ENCODE results near the gene USP12. TPM values are rescaled to one million over a fixed set of nuclear protein-coding genes. Genes with fewer than 3 reads are reported as not detected.
"Not testable (repeated sequence)": the region's sequence is repeated elsewhere in the genome, so short reads cannot be mapped to it uniquely, and the experiment has no call there.

USP12 gene
- total RNA-seq, 2 donors from 2014 or later, result 40.3 to 94.3 TPM

DNA sequence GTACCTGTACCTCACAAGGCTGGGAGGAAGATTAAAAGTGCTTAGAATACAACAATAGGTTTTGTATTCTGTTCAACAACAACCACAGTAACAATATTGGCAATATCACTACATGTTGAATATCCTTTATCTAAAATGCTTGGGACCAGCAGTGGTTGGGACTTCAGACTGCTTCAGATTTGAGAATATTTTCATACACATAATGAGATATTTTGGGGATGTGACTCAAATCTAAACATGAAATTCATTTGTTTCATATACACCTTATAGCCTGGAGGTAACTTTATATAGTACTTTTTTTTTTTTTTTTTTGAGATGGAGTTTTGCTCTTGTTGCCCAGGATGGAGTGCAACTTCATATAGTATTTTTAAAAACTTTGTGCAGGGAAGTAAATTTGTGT lies 73.9 kb downstream of the USP12 start:
- no peak for DNase-seq (ENCODE audit: low spot score)
- intact Hi-C loops (cut with DNase I), result no loop called here

DNA sequence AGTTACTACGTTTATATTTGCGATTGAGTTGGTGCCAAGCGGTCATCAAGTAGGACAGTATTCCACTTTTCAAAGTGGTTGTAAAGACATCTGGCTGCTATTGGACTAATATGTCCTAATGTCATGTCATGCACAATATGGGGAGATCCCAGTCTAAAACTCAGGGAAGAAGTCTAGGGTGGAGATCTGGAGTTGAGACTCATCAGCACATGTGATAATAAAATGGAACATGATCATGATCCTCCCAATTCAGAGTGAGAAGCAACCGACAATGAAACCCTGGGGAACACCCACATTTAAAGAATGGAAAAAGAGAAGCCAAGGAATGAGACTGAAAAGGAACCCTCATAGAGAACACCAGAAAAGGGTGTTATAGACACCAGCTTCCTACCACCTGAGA lies 80.2 kb downstream of the USP12 start:
- no peak for DNase-seq (ENCODE audit: low spot score)
- intact Hi-C loops (cut with DNase I), result no loop called here

DNA sequence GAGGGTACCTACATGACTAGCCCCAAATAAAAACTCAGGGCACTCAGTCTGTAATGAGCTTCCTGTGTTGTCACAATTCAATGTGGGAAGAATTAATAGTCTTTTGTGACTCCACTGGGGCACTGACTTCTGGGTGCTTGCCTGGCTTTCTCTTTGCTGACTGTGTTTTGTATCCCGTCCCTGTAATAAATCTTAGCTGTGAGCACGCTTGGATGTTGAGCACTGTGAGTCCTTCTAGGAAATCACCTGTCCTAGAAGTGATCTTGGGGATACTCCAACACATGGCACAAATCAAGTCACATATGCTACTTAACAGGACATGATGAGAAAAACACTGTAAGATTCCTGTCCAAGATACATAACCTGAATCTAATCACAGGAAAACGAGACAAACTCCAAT lies 83.0 kb downstream of the USP12 start:
- intact Hi-C loops (cut with DNase I), result loop anchor here in 1 of 2 donors (5.0 kb wide), 1 partner anchor 656 kb away; no protein-coding TSS in a partner anchor
- no peak for DNase-seq (ENCODE audit: low spot score)

DNA sequence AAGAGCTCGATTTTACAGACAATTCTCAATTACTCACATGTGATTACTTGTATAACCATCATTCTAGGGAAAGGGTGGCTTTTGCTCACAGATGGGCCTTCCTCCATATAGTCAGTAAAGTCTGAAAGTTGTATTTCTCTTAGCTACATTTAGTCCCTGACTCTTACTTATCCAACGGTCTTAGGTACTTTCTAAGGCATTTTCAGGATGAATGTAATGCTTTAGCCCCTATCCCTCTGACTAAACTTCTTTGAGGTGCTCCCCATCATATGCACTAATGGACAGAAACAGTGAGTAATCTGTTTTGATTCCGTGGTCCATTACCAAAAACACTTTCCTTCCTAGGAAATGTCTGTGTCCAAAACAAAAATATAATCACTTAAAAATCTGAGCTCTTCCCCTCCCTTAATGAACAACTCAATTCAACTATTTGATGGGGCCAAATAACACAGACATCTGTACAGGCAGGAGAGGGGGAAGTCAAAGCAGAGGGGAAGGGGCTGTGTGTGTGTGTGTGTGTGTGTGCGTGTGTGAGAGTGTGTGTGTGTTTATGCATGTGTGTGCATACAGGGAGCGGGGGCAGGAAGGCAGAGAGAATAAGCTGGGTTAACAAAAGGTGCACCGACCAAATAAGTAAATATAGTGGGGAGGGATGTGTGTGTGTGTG lies 84.9 kb downstream of the USP12 start:
- DNase-seq (ENCODE audit: low spot score), result no peak
- intact Hi-C loops (cut with DNase I), result loop anchor here in 1 of 2 donors (1.0 to 5.0 kb wide), 2 partner anchors 8 to 654 kb away; no protein-coding TSS in a partner anchor

DNA sequence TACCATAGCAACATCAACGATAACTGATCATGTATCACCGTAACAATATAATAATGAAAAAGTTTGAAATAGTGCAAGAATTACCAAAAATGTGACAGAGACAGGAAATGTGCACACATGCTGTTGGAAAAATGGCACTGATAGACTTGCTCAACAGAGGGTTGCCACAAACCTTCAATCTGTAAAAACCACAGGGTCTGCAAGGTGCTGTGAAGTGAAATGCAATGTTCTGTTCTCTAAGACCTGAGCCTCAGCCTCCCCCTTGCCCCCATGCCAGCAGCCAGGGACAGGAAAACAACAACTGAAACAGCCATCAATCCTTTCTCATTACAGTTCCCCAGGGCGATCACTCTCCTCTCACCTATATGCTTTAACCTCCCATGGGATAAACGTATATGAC lies 88.4 kb downstream of the USP12 start:
- intact Hi-C loops (cut with DNase I), result no loop called here
- no peak for DNase-seq (ENCODE audit: low spot score)

DNA sequence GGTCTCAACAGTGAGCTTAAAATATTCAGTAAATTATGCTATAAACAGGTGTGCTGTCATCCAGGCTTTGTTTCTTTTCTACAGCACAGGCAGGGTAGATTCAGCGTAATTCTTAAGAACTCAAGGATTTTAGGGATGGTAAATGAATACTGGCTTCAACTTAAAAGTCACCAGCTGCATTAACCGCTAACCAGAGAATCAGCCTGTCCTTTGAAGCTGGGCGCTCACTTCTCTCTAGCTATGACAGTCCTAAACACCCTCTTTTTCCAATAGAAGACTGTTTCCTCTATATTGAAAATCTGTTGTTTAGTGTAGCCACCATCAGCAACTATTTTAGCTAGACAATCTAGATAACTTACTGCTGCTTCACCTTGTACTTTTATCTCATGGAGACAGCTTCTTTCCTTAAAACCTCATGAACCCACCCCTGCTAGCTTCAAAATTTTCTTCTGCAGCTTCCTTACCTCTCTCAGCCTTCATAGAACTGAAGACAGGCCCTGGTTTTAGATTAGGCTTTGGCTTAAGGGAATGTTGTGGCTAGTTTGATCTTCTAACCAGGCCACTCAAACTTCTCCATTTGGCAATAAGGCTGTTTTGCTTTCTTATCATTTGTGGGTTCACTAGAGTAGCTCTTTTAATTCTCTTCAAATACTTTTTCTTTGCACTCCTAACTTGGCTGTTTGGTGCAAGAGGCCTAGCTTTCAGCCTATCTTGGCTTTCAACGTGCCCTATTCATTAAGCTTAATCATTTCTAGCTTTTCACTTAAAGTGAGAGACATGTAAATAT lies 89.5 kb downstream of the USP12 start:
- intact Hi-C loops (cut with DNase I), result no loop called here

DNA sequence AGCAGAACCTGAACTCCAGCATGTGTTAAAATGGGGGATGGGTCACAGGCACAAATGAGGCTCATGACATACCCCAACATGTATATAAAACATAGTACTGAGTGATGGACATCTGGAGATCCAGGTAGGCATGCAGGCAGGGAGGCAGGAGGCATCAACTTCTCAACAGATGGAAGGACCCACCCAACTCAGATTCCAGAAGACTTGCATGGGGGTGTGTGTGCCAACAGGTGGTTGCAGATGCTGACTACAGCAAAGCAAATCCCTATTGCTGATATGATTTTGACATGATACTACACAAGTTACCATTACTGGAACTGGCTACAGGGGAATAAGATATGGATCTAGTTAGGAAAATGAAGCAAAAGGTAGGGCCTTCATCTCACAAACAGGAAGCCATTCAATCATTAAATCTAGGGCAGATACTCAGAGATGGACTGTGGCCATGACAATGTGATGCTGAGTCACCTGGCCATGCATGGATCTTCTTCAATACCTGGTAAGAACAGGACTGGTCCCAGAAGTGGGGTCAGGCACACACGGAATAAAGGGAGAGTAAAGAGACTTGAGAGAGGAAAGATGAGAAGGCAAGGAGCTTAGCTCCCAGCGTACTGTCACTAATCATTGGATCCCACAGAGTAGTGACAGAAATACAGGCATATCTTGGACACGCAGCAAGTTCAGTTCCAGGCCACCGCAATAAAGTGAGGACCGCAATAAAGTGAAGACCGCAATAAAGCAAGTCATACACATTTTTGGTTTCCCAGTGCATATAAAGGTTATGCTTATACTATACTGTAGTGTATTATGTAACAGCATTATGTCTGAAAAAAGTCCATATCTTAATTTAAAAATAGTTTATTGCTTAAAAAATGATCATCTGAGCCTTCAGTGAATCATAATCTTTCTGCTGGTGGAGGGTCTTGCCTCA lies 91.3 kb downstream of the USP12 start:
- intact Hi-C loops (cut with DNase I), result no loop called here
- no peak for DNase-seq (ENCODE audit: low spot score)

More for the DNA sequence above, 89.5 kb downstream of the USP12 start:
- DNase-seq (ENCODE audit: low spot score), result no peak

DNA sequence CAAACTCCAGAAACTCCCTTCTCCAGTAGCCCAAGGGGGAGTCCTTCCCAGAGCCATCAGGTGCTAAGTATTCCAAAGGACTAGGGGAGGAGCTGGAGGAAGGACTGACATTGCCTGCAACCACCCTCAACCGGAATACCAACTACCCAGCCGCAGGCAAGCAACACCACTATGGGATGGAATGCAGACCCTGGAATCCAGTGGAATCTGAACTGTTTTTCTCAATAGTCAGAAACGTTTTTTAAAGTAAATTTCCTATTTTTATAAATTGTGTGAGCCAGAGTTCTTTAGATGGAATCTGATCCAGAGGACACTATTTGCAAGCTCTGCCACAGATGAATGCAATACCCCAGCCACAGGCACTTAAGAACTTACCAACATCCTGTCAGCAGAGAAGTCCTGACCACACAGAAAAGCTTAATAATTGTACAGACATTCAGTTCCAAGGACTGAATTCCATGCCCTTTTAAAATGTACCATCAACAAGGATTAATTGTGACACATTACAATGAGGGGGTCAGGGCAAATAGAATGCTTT lies 92.1 kb downstream of the USP12 start:
- DNase-seq (ENCODE audit: low spot score), result no peak
- intact Hi-C loops (cut with DNase I), result no loop called here

DNA sequence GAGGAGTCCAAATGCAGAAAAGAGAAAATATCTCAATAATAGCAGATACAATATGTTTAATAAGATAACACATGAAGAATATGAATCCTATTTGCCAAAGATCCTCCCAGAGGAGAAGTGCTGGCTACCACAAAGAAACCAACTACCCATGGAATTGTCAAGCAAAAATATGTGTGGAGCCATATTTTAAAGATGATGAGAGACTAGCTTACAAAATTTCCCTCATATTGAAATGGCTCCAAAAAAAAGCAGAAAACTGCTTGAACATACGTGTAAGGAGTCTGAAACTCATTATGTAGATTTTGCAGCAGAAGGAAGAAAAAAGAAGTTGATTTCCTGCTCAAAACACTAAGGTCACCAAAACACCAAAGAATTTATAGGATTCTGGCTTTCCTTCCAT lies 94.2 kb downstream of the USP12 start:
- no peak for DNase-seq (ENCODE audit: low spot score)
- intact Hi-C loops (cut with DNase I), result no loop called here

DNA sequence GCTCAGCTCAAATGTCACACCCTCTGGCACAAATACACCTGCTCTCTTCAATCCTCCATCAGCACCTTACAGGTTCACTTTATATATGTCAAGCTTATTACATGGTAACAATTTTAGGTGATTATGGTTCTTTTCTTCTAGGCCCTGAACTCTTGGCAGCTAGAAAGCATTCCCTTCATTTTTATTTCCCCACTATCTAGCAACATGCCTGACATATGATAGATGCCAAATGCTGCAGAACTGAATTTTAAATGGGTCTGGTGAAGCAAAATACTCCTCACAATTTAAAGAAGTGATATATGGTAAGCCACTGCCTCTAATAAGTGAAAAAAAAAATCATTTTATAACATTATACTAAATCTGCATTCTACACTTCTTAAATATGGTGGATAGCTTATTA lies 95.2 kb downstream of the USP12 start:
- DNase-seq (ENCODE audit: low spot score), result no peak
- intact Hi-C loops (cut with DNase I), result no loop called here

DNA sequence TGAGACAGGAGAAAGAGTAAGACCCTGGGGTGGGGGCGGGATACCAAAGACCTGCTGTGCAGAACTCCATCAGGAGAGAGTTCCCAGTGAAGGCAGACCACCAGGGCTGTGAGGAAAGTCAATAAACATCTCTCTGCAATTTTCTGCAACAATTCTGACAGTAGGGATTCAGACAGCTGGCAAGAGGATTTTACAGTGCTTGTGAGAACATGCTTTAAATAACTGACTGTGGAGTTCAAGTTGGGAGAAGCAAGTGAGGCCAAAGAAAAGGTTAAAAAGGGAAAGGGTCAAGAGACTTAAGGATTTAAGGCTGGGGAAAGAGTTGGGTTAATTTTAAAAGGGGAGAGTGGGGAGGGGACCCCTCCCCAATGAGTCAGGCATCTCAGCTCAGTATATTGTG lies 98.4 kb downstream of the USP12 start:
- intact Hi-C loops (cut with DNase I), result no loop called here
- DNase-seq (ENCODE audit: low spot score), result no peak

DNA sequence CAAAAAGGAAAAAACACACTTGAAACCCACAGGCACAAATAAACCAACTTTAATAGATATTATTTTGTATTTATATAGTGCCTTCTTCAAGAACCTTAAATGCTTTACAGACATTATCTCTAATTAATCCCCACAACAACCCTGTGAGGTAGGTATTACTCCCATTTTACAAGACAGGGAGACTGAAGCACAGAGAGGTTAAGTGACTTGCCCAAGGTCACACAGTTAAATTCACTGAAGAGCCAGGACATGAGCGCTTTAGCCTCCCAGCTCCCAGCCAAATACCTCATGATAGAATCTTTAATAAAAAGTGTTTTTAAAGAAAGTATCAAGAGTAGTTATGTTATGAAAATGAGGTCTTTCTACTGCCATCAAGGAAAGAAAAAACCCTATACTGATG lies 105.5 kb downstream of the USP12 start:
- intact Hi-C loops (cut with DNase I); DNase-seq (ENCODE audit: low spot score): not testable (repeated sequence)

DNA sequence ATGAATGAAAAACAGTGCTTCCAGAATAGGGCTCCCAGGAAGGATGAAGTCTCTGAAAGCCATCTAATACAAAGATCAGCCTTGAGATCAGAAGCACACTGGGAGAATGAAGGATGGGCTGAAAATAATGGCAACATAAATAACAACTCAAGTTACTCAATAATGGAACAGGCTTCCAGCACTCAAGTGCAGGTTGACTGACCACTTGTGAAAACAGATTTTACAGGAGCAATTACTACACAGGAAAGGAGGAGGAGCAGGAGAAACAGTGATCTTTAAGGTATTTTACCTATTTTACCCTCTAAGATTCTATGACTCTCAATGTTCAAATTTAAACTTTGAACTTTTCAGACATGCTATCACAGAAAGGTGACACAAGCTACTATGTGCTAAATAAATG lies 106.0 kb downstream of the USP12 start:
- intact Hi-C loops (cut with DNase I), result no loop called here
- no peak for DNase-seq (ENCODE audit: low spot score)

DNA sequence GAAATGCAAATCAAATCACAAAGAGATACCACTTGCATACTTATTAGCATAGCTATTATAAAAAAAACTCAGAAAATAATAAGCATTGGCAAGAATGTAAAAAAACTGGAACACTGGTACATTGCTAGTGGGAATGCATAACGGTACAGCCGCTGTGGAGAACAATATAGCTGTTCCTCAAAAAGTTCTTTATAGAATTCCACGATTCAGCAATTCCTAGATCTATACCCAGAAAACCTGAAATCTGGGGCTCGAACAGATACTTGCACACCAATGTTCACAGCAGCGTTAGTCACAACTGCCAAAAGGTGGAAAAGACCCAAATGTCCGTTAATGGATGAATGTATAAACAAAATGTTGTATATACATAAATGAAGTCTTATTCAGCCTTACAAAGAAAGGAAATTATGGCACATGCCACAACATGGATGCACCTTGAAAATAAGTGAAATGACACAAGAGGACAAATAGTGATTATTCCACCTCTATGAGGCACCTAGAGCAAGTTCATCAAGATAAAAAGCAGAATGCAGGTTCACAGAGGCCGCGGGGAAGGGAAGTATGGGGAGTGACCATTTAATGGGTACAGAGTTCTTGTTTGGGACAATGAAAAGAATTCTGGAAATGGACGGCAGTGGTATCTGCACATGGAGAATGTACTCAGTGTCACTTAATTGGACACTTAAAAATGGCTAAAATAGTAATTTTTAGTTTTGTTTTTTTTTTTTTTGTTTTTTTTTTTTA lies 107.2 kb downstream of the USP12 start:
- no peak for DNase-seq (ENCODE audit: low spot score)
- intact Hi-C loops (cut with DNase I), result no loop called here

DNA sequence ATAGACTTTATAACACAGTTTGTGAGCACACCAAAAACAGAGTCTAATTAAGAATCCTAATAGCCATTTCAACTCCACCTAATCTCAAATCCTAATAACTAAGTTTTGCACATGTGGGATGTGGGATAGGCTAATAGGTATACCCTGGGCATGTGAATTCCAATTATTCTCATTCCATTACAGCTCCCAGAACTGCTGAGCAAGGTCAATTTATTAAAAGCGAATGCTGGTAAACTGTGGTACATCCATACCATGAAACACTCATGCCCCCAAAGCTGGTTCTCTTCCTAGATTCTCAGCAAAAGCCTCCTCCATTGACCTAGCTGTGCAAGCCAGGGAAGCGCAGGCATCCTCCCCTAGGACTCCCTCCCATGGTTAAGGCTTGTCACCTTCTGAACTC lies 113.8 kb downstream of the USP12 start:
- intact Hi-C loops (cut with DNase I), result no loop called here
- DNase-seq (ENCODE audit: low spot score), result no peak

DNA sequence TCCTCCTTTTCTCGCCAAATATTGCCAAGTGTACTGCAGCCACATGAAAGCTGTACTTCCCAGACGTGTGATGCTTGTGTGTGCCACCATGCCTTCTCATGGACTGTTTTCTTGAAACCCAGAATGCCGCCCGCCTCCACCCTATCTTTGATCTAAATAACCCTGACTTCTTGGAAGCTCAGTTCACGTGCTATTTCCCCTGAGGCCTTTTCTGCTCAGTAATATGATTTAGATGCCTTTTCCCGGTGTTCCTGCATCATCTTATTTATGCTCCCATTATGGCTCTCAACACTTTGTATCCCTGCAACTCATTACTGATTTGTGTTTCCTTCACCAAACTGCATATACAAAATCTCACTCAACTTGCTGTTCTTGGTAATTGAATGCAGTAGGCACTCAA lies 116.1 kb downstream of the USP12 start:
- intact Hi-C loops (cut with DNase I), result no loop called here
- no peak for DNase-seq (ENCODE audit: low spot score)

DNA sequence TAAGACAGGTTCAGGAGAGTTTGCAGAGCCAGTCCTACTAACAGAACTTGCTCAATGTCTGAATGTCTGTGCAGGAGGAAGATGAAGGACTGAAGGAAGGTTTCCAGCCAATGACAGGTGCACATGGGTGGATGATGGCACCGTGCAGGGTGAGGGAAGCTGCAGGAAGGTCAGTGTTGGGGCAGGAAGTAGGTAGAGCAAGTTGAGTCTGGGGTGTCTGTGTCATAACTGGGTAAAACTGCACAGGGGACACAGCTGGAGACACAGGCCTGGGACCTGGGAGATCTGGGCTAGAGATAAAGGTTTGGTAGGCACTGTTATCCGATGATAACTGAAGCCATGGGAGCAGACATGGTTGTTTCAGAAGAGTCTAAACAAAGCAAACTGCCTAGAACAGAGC lies 116.9 kb downstream of the USP12 start:
- intact Hi-C loops (cut with DNase I), result no loop called here
- DNase-seq (ENCODE audit: low spot score), result no peak

DNA sequence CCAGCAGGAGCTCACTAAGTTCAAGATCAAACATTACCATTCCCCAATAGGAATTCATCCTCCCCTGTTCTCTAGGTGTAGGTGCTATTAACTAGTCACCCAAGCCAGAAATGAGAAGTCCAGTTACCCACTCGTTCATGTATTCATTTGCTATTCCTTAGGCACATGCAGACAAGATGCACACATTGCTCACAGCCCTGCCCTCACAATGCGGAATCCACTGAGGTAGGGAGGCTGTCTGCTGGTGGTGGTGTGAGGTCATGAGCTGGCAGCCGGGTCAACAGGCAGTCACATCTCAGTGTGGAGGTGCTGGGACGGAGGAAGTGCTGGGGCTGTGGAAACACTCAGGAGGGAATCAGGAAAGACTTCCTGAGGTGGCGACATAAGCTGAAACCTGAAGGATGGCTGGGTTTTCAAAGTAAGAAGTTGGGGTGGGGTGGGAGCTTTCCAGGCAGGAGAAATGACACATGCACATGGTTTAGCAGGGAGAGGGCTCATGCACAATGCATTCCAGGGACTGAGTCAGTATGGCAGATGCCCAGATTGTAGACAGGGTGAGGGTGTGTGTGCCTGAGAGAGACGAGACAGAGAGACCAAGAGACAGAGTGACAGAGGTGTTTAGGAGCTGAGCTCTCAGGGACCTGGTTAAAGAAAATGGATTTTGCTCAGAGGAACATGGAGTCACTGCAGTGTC lies 117.6 kb downstream of the USP12 start:
- intact Hi-C loops (cut with DNase I), result no loop called here
- no peak for DNase-seq (ENCODE audit: low spot score)

All from posterior vena cava (tissue), 2 donors.